HK-2 (cell line): Measurements from ENCODE around the gene CAGE1.
"Not testable (repeated sequence)": the region's sequence is repeated elsewhere in the genome, so short reads cannot be mapped to it uniquely, and the experiment has no call there.

Source experiments
- DNase-seq: peaks from one replicate; pipeline ENCODE4 v3.0.0-alpha.2; 2018; ENCODE audit not compliant: unreplicated experiment

The CAGE1 gene

GRCh38 chr6:7409740-7410139, 20.2 kb upstream of the CAGE1 start:
- no peak for DNase-seq

- DNase-seq, result no peak
Measured at GRCh38 chr6:7406743-7407142, 17.2 kb upstream of the CAGE1 start.

DNA sequence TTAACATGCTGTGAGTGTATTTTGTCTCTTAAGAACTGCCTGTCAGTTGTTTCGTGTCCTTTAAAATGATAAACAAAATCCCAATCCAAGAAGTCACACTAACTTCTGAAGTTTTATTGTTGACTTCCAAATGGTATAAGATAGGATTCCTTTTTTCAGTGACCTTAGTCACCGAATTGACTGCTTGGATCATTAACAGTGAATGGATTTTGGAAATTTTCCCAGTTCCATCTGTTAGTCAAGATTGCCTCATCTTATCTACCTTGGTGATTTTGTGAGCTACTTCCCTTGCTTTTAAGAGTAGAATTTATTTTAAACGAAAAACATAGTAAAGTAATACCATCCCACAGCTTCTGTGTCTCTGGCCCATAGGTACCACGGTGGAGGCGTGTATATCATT, 15.0 kb upstream of the CAGE1 start:
- DNase-seq, result no peak

- DNase-seq, result no peak
Measured at GRCh38 chr6:7402716-7403115, 13.2 kb upstream of the CAGE1 start.

DNA sequence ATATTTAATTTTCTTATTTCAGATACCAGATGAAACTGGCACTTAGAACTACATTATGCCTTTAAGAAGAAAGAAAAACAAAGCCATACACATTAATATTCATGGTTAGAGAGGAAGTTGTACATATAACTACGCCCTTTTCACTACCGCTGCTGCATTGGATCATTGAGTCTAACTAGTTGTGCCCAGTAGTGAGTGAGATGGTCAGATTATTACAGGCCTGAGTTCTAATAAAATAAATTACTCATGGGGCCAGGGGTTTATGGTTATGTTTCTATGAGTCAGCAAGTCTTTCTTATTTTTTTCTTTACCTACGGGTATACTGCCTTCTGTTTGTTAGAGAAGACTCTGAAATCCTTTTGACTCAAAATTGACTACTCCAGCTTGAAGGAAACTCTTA, 11.5 kb upstream of the CAGE1 start:
- DNase-seq, result no peak

DNA sequence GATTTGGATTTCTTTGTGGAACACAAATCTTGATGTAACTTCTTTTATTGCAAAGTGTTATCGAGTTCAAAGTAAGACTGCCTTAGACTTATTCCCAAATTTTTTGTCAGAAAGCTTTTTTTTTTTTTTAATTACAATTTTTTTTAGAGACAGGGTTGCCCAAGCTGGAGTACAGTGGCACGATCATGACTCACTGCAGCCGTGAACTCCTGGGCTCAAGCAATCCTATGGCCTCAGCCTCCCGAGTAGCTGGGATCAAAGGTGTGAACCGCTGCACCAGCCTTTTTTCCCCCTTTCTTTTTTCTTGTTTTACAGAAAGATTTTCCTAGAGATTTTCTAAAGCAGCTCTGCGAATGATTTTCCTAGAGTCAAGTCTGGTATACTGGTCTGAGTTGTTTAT, 2.9 kb upstream of the CAGE1 start:
- no peak for DNase-seq

DNA sequence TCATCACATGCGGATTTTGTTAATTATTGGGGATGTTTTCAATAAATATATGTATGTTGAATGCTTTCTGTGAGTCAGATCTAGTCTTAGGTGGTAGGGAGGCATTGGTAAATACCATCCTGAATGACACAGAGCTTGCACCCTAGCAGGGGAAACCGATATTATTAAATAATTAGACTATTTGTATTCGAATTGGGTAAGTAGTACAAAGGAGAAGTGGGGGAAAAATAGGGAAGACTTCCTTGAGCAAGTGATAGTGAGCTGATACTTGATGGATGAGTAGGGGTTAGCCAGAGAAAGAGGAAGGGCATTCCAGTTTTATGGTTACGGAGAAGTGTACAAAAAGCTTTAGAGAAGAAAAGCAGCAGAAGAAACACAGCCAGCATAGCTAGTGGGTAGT, 1.6 kb upstream of the CAGE1 start:
- DNase-seq, result no peak

- DNase-seq, result no peak
Measured at GRCh38 chr6:7390226-7390878, 810 bp upstream of the CAGE1 start.

- no peak for DNase-seq
Measured at GRCh38 chr6:7389162-7389450, 436 bp downstream of the CAGE1 start.

GRCh38 chr6:7381092-7381491, 8.4 kb downstream of the CAGE1 start:
- DNase-seq, result no peak

DNA sequence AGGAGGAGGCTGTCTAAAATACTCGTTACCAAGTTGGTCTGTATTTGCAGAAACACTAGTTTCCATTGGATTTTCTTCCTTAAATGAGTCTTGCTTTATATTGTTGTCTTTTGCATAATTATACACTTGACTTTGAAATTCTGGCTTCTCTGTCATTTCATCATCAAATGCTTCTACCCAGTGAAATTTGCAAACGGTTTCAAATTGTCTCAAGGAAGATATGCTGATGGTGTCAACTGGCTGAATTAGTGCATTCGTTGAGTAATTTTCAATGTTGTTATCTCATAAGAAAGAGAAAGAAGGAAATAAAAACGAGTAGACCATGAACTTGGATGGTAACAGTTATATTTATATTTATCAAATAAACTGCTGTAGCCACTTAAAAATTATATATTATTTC, 10.8 kb downstream of the CAGE1 start:
- no peak for DNase-seq

DNA sequence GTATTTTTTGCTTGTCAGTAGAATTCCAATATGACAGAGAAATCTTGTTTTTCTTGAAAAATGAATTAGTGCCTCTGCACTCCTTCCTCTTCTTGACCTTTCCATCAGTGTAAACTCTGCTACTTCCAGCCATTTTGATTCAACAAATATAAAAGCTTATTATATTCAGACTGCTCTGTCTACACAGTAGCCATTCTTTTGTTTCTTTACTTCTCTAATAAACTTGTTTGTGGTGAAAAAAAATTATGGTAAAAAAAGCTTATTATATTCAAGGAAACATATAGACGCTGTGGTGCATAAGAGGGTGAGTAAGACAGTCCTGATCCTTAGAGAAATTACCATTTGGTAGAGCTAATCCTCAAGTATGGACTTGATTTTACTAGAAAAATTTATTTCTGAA, 11.6 kb downstream of the CAGE1 start:
- DNase-seq, result no peak

GRCh38 chr6:7373739-7374138, 15.8 kb downstream of the CAGE1 start:
- DNase-seq, result no peak

DNA sequence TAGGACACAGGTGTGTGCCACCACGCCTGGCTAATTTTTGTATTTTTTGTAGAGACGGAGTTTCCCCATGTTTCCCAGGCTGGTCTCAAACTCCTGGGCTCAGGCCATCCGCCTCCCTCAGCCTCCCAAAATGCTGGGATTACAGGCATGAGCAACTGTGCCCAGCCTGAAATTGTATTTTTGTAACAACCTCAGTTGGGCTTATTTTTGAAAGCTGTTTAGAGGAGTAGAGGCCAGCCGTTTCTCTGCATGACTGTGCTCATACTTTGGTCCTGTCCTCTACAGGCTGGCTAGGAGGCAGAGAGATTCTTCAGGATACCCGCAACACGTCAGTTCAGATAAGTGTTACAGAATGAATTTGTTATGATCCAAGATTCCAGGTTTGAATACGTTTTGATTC, 22.1 kb downstream of the CAGE1 start:
- no peak for DNase-seq

DNA sequence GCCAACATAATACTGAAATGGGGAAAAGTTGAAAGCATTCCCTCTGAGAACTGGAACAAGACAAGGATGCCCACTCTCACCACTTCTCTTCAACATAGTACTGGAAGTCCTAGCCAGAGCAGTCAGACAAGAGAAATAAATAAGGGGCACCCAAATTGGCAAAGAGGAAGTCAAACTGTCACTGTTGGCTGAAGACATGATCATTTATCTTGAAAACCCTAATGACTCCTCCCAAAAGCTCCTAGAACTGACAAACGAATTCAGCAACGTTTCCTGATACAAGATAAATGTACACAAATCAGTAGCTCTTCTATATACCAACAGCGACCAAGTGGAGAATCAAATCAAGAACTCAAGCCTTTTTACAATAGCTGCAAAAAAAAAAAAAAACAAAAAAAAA, 37.6 kb downstream of the CAGE1 start:
- DNase-seq, result not testable (repeated sequence)

DNA sequence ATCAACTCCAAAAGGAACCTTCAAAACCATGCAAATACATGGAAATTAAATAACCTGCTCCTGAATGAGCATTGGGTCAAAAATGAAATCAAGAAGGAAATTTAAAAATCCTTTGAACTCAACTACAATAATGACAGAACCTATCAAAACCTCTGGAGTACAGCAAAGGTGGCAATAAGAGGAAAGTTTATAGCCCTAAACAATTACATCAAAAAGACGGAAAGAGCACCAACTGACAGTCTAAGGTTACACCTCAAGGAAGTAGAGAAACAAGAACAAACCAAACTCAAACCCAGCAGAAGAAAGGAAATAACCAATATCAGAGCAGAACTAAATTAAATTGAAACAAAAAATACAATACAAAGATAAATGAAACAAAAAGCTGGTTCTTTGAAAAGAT, 39.0 kb downstream of the CAGE1 start:
- not testable (repeated sequence) for DNase-seq

DNA sequence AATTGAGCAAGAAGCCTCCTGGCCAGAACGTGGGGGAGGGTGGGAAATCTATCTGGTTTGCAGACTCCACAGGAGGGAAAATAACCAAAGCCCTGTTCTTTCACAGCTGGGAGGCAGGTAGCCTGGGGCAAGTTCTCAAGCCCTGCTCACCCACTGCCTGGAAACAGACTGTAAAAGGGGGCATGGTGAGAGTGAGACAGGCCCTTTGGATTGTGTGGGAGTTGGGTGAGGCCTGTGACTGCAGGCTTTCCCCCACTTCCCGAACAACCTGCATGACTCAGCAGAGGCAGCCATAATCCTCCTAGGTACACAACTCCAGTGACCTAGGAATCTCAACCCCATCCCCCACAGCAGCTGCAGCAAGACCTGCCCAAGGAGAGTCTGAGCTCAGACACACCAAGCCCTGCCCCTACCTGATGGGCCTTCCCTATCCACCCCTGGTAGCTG, 42.0 kb downstream of the CAGE1 start:
- peak; percentile 19 for DNase-seq

GRCh38 chr6:7344773-7345450, 44.6 kb downstream of the CAGE1 start:
- DNase-seq, result not testable (repeated sequence)

DNA sequence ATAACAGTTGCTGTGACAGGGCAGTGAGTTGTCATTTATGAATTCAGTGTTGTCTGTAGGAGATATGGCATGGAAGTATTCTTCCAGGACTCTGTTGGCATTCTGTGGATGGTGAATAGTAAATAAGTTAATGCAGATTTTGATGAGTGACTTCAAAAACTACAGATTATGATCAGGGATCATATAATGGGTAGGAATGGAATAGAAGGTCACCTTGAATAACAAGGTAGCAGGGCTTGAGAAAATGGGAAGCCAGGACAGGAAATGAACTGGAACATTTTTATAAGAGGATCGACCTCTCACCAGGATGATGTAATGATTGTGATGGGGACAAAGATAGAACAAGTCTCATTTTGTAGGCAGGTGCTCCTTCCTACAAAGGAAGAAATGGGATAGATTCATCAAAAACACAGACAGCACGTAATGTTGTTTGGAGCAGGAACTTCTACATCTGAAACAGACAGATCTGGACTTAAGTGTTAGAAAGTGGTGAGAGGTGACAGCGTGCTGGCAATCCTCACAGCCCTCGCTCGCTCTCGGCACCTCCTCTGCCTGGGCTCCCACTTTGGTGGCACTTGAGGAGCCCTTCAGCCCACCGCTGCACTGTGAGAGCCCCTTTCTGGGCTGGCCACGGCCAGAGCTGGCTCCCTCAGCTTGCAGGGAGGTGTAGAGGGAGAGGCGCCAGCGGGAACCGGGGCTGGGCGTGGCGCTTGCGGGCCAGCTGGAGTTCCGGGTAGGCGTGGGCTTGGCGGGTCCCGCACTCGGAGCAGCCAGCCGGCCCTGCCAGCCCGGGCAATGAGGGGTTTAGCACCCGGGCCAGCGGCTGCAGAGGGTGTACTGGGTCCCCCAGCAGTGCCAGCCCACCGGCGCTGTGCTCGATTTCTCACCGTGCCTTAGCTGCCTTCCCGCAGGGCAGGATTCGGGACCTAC, 45.7 kb downstream of the CAGE1 start:
- DNase-seq, result no peak

DNA sequence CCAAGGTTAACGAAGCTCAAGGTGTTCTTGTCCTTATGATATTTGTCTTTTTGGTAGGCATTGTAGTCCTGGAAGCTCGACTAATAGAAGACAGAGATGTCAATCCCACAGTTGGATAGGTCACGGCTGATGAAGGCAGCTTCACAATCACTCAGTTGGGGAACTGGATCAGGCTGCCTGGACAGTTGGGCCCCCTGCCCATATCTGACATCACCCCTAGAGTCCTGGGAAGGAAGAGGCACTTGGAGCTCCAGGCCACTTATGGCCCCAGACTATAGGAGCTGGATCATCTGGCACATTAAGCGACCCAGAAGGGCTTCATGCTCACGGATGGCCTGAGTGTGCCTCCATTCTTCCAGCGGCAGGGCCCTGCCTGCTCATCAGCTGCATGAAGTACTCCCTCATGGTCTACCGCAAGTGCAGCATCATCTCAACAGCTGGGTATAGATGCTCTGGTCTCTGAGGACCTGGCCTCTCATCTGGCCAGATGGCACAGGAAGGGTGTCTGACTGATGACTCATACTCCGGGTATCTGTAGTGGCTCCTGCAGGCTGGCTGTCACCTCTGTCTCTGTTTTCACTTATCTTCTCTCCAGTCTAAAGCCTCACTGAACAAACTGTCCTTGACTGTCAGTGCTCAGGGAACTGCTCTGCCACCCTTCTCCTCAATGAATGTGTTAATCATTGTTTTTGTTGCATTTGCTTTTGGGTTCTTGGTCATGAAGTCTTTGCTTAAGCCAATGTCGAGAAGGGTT, 47.4 kb downstream of the CAGE1 start:
- DNase-seq, result no peak

- DNase-seq, result no peak
Measured at GRCh38 chr6:7341271-7341670, 48.3 kb downstream of the CAGE1 start.
